GM18511 (cell line): ENCODE data around the gene MYBPC3.
A peak's percentile ranks its signal among the peaks of the same experiment; 100 is the strongest.

ENCODE experiments used
- ATAC-seq: cut with Tn5 transposase; IDR thresholded peaks from one replicate; pipeline ENCODE4 v1.9.1; 2021; ENCODE audit warnings: mild to moderate bottlenecking, moderate library complexity; ENCODE audit not compliant: unreplicated experiment

MYBPC3 gene

GRCh38 chr11:47352556-47352955, at the start of gene MYBPC3:
MYBPC3 (minus strand) TSS chr11:47352702; CDS start chr11:47352647, 55 bp downstream.
- no peak for ATAC-seq

GRCh38 chr11:47400768-47401279, 48.3 kb upstream of the MYBPC3 start:
- peak; percentile 77 for ATAC-seq

- ATAC-seq, result peak; percentile 63
Measured at GRCh38 chr11:47399860-47400767, 47.6 kb upstream of the MYBPC3 start.

- ATAC-seq, result no peak
Measured at GRCh38 chr11:47398551-47398950, 46.0 kb upstream of the MYBPC3 start.

- no peak for ATAC-seq
Measured at GRCh38 chr11:47398011-47398410, 45.5 kb upstream of the MYBPC3 start.

- ATAC-seq, result no peak
Measured at GRCh38 chr11:47396049-47396320, 43.5 kb upstream of the MYBPC3 start.

- peak; percentile 3 for ATAC-seq
Measured at GRCh38 chr11:47395223-47396048, 42.9 kb upstream of the MYBPC3 start.

- ATAC-seq, result peak; percentile 72
Measured at GRCh38 chr11:47394322-47395222, 42.1 kb upstream of the MYBPC3 start.

GRCh38 chr11:47394050-47394321, 41.5 kb upstream of the MYBPC3 start:
- ATAC-seq, result no peak

- ATAC-seq, result no peak
Measured at GRCh38 chr11:47393163-47394049, 40.9 kb upstream of the MYBPC3 start.

- no peak for ATAC-seq
Measured at GRCh38 chr11:47392546-47393162, 40.2 kb upstream of the MYBPC3 start.

- ATAC-seq, result no peak
Measured at GRCh38 chr11:47391711-47392432, 39.4 kb upstream of the MYBPC3 start.

GRCh38 chr11:47391077-47391583, 38.6 kb upstream of the MYBPC3 start:
- no peak for ATAC-seq

GRCh38 chr11:47390422-47390760, 37.9 kb upstream of the MYBPC3 start:
- no peak for ATAC-seq

- no peak for ATAC-seq
Measured at GRCh38 chr11:47389577-47390421, 37.3 kb upstream of the MYBPC3 start.

- no peak for ATAC-seq
Measured at GRCh38 chr11:47388697-47389576, 36.4 kb upstream of the MYBPC3 start.
